SIG-M5 treated with dmso at 0.1 percent for 504 hours (cell line): ENCODE measurements around the gene STK39.

Source experiments
- DNase-seq: peaks from one replicate; lab custom pipeline; 2025; ENCODE audit not compliant: unreplicated experiment; lab: John Stamatoyannopoulos, UW

STK39 gene

GRCh38 chr2:168185583-168186274, 61.7 kb downstream of the STK39 start:
- DNase-seq: peak; percentile 19

- no peak for DNase-seq
These were observed 62.5 kb downstream of the STK39 start for GRCh38 chr2:168184681-168185513.

GRCh38 chr2:168183308-168183997, 63.9 kb downstream of the STK39 start:
- no peak for DNase-seq

DNA sequence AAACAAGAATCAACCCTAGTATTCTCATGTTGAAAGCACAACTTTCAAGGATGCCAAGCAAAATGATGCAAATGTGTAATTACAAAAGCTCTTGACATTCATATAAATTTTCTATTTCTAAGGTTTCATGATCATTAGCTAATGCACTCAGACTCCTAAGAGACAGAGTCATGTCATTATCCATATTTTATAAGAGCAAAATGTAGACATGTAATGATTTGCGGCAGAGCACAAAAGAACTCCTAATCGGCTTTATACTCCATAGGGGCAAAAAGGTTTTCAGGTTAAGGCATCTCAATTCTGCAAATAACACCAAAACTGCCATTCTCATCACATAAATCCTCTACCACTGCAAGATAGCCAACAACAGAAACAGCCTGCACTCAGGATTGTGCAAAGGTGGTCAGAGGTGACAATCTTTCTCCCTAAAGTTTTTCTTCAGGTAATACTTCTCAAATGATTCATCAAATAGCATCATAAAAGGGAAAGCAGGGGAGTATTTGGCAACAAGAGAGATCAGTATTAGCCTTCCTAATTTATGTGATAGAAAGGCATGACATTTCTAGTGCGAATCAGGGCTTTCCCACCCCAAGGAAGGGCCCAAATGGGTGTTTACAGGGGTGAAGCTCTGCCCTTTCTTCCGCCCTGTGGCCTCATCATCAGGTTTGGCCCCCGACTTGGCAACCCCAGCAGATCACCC, 64.7 kb downstream of the STK39 start:
- DNase-seq: no peak

DNA sequence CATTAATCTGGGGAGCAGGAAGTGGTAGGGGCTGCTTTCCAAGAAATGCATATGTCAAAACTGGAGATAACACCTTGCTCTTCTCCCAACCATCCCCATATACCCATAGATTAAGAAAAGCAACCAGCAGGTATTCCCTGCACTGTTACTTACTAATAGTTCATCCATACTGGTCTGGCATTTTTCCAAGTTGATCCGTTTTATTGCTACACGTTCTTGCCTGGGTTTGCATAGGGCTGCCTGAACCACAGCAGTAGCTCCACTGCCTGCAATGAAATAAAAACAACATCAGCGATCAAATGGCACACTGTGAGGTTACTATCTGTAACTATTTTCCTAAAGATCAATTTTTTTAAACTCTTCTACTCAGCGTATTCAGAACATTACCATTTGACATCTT, 65.6 kb downstream of the STK39 start:
- DNase-seq: no peak

DNA sequence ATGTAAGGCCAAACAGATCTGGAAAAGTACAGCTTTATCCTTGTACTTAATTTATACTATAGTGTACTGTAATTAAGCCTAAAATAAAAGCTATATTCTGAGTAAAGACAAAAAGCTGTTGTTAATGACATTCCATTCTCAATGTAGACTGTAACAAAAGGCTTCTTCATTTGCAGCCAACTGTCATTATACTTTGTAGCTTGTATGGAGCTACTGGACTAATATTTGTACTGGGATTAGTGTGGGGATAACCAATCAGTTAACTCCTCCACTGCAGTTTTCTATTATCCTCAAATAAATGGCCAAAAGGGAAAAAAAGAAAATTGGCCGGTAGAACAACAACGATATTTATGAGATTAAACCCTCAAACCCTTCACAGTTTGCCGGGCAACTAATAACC, 66.5 kb downstream of the STK39 start:
- no peak for DNase-seq

DNA sequence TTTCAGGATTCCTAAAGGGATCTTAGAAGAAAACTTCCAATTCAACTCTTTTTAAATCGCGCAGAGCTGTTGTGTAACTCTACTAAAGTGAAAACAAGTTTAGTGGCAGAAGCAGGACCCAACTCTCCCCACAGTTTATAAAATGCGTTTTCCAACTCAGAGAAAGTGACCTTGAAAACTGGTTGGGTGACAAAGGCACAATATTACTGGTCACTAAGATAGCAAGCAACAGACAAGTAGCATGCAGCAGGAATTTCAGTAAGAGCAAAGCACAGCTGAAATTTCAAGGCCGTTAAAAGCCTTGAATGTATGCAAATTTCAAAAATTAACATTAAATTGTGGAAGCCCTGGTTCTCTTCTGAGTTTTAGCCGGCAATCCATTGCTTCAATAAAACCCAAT, 66.9 kb downstream of the STK39 start:
- no peak for DNase-seq

DNA sequence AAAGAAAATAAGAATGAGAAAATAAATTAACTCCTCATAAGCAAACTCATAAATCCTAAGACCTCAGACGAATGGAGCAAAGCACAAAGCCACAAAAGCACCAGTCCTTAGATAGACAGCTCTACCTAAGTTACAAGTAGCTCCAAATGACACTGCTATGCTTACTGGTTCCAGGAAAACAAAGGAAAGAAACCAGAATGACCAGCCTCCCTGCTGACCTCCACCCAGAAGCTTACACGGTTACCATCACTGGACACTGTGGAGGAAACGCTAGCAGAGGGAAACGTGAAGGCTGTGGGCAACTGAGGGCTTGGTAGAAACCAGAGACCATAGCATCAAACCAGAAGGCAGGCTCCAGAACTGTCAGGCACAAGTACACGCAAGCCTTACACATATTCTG, 67.8 kb downstream of the STK39 start:
- no peak for DNase-seq

GRCh38 chr2:168178520-168179324, 68.7 kb downstream of the STK39 start:
- DNase-seq: no peak

DNA sequence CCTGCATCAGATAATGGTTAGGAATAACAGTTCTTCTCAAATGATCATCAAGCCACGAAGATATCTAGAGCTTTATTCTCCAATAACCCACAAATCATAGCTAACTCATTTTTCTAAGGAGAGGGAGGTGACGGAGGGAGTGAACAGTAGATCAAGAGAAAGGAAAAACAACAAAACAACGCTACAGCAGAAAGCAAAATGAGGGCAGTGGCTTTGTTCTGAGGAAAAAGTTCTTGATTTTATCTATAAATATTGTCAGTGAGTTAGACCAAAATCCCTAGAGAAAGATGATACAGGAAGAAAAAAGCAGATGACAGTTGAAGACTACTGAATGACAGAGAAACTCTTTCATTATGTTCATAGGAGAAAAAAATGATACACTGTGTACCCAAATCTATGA, 71.0 kb downstream of the STK39 start:
- no peak for DNase-seq

- DNase-seq: no peak
These were observed 71.9 kb downstream of the STK39 start for GRCh38 chr2:168175469-168175868.

- DNase-seq: peak; percentile 53
These were observed 72.6 kb downstream of the STK39 start for GRCh38 chr2:168174756-168175155.

DNA sequence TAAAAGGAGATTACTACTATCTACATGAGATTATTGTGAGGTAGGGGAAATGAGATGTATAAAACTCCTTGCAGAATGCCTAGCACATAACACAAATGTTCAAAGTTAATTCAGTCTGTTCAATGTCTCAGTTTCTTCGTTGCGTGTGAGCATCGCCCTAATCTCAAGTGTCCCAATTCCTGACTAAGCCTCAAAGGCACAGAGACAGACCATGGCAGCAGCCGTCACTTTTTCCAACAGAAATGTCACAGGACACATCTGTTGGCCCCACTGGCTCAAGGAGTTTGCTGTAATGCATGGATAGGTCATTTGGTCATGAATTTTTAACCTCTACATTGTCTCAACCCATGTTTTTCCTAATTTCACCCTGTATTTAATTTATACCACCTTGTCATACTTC, 75.3 kb downstream of the STK39 start:
- no peak for DNase-seq

DNA sequence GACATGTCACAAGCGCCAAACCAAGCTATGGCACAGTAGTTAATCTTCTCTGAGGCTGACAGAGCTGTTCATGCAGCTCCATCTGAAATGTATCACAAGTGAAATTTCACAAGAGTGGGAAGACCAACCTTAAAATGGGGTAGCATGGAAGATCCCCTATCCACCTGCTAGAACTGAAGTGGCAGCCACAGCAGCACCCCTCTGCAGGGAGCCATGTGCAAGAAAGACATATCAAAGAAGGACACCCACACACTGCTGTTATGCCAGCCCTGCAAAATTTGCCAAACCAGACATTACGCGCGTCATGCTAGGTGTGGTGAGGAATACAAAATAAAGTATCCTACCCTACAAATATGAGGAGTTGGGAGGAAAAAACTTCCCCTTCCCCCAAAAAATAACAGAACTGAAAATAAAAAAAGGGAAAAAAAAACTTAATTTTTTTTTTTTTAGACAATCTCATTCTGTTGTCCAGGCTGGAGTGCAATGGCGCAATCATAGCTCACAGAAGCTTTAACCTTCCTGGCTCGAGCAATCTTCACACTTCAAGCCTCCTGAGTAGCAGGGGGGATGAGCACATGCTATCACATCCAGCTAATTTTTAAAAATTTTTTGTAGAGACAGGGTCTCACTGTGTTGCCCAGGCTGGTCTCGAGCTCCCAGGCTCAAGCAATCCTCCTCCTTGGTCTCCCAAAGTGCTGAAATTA, 76.2 kb downstream of the STK39 start:
- no peak for DNase-seq

GRCh38 chr2:168169097-168169745, 78.2 kb downstream of the STK39 start:
- no peak for DNase-seq

DNA sequence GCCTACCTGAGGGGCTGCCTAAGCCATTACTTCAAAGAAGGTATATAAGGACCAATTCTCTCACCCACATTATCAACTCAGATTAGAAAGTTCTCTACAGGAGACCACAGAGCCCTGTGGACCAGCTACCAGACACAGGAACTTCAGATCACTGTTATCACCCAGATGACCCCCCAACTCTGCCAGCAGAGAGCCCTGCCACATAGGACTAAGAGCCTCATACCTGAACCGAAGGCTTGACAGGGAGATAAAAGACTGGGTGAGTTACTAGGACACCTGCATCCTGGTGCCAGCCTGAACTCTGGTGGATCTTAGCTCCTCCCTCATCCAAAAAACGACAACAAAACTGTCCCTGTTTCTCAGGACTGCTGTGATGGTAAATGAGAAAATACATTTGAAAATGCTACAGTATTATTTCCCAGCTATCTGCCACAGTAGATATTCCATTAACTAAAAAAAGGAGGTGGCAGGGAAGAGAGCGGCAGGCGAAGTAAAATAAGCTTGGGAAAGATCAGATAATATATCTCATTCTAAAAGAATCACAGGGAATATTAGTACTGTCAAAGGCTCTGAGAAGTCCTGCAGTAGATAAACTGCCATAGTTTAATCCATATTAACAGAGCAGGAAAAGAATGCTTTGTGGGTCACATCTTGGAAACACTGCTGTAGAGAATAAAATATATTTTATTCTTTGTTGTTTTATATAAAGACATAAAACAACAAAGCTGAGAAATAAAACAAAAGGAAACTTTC, 79.7 kb downstream of the STK39 start:
- no peak for DNase-seq

DNA sequence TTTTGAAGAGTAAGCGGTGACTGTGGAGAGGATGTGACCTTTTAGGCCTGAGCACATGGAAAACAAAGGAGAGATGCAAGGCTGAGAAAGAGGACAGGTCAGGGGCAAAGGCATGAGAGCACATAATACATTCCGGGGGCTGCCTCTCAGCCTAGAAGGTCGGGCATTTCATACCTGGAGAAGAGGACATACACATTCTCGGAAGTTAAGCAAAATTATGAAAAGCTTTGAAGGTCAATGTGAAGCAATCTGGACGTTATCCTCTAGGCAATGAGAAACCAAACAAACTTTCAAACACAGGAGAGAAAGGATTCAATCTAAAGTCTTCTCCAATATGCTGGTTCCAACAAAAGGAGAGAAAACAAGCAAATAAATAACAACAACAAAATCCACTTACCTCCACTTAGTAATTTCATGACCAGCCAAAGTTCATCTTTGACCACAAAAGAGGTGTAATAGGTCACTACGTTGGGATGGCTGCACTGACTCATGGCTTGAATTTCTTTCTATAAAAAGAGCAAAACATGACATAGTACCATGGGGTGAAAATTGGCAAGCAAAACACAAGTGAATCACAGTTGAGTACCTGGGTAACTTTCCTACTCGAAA, 80.4 kb downstream of the STK39 start:
- no peak for DNase-seq
